WTC11 (cell line): Measurements from ENCODE around the gene RUNX2. TPM values are rescaled to one million over a fixed set of nuclear protein-coding genes. Genes with fewer than 3 reads are reported as not detected.

Source experiments
- ATAC-seq: fragments of 200-7000 bp; cut with Tn5 transposase; 2 replicates; pipeline ENCODE4 v1.10.0; 2021; ENCODE audit warnings: mild to moderate bottlenecking, moderate library complexity
- CTCF ChIA-PET: fragments of 300-600 bp; sonication (Branson Sonifier 250); formaldehyde crosslinking; loops from one replicate; lab custom pipeline; 2021; ENCODE audit warnings: antibody characterized with exemption; lab: Charles Lee
- POLR2A ChIA-PET: fragments of 350-600 bp; sonication (Branson Sonifier 250); formaldehyde crosslinking; loops from one replicate; lab custom pipeline; 2021; ENCODE audit warnings: antibody characterized with exemption; lab: Charles Lee
- DNase-seq: peaks from one replicate; pipeline ENCODE4 v3.0.0; 2021; ENCODE audit warnings: low spot score
- H3K27ac Mint-ChIP-seq: 2 replicates; pipeline ENCODE4 v1.8.0; 2021; ENCODE audit warnings: mixed read lengths
- H3K27me3 Mint-ChIP-seq: 2 replicates; pipeline ENCODE4 v1.8.0; 2021; ENCODE audit warnings: low read depth, mild to moderate bottlenecking, moderate library complexity, mixed read lengths
- H3K36me3 Mint-ChIP-seq: 2 replicates; pipeline ENCODE4 v1.8.0; 2021; ENCODE audit warnings: mixed read lengths
- H3K4me1 Mint-ChIP-seq: 2 replicates; pipeline ENCODE4 v1.8.0; 2022; ENCODE audit warnings: mixed read lengths
- H3K4me3 Mint-ChIP-seq: 2 replicates; pipeline ENCODE4 v1.8.0; 2021; ENCODE audit warnings: mild to moderate bottlenecking, moderate library complexity, mixed read lengths
- H3K9me3 Mint-ChIP-seq: 2 replicates; pipeline ENCODE4 v1.8.0; 2021; ENCODE audit warnings: mixed read lengths
- ARID4B ChIP-seq: sonication (generic); formaldehyde crosslinking; IDR thresholded peaks from 2 replicates; pipeline ENCODE4 v1.8.0; 2023; ENCODE audit warnings: missing genetic modification reagents, mild to moderate bottlenecking, borderline replicate concordance
- ATF1 ChIP-seq: sonication (generic); formaldehyde crosslinking; IDR thresholded peaks from 2 replicates; pipeline ENCODE4 v1.8.1; 2023; ENCODE audit warnings: mild to moderate bottlenecking, moderate library complexity, missing genetic modification reagents
- KAT7 ChIP-seq: sonication (generic); formaldehyde crosslinking; IDR thresholded peaks from 2 replicates; pipeline ENCODE4 v1.8.1; 2023; ENCODE audit warnings: missing genetic modification reagents, mild to moderate bottlenecking, borderline replicate concordance
- MYBL2 ChIP-seq: sonication (generic); formaldehyde crosslinking; IDR thresholded peaks from 2 replicates; pipeline ENCODE4 v1.8.1; 2023; ENCODE audit warnings: mild to moderate bottlenecking, moderate library complexity, missing genetic modification reagents
- NFE2L1 ChIP-seq: sonication (generic); formaldehyde crosslinking; IDR thresholded peaks from 2 replicates; pipeline ENCODE4 v1.8.1; 2023; ENCODE audit warnings: missing genetic modification reagents
- NR1H2 ChIP-seq: sonication (generic); formaldehyde crosslinking; IDR thresholded peaks from 2 replicates; pipeline ENCODE4 v1.9.0; 2021; ENCODE audit warnings: mild to moderate bottlenecking, moderate library complexity, missing genetic modification reagents
- PRRX2 ChIP-seq: fragments of 250-450 bp; sonication (Bioruptor Pico); IDR thresholded peaks from 2 replicates; pipeline ENCODE4 v1.8.0; 2021; ENCODE audit warnings: mild to moderate bottlenecking
- RELA ChIP-seq: sonication (generic); formaldehyde crosslinking; IDR thresholded peaks from 2 replicates; pipeline ENCODE4 v1.8.1; 2022; ENCODE audit warnings: missing genetic modification reagents, mild to moderate bottlenecking, borderline replicate concordance
- RORB ChIP-seq: fragments of 250-450 bp; sonication (Bioruptor Pico); IDR thresholded peaks from 2 replicates; pipeline ENCODE4 v1.9.0; 2021; ENCODE audit warnings: mild to moderate bottlenecking
- SMAD3 ChIP-seq: sonication (generic); formaldehyde crosslinking; IDR thresholded peaks from 2 replicates; pipeline ENCODE4 v1.8.0; 2022; ENCODE audit warnings: missing genetic modification reagents, mild to moderate bottlenecking, borderline replicate concordance
- SMAD4 ChIP-seq: sonication (generic); formaldehyde crosslinking; IDR thresholded peaks from 2 replicates; pipeline ENCODE4 v1.8.0; 2022; ENCODE audit warnings: mild to moderate bottlenecking, missing genetic modification reagents
- TEAD1 ChIP-seq: sonication (generic); formaldehyde crosslinking; IDR thresholded peaks from 2 replicates; pipeline ENCODE4 v1.8.0; 2022; ENCODE audit warnings: mild to moderate bottlenecking, missing genetic modification reagents
- ZNF121 ChIP-seq: sonication (generic); formaldehyde crosslinking; IDR thresholded peaks from 2 replicates; pipeline ENCODE4 v1.8.0; 2023; ENCODE audit warnings: missing genetic modification reagents
- ZNF317 ChIP-seq: sonication (generic); formaldehyde crosslinking; IDR thresholded peaks from 2 replicates; pipeline ENCODE4 v1.8.1; 2023; ENCODE audit warnings: low read depth, mild to moderate bottlenecking, moderate library complexity, missing genetic modification reagents, borderline replicate concordance
- ZNF423 ChIP-seq: fragments of 250-450 bp; sonication (Bioruptor Pico); IDR thresholded peaks from 2 replicates; pipeline ENCODE4 v2.1.2; 2022; ENCODE audit warnings: mild to moderate bottlenecking, moderate library complexity
- ZNF512 ChIP-seq: sonication (generic); formaldehyde crosslinking; IDR thresholded peaks from 2 replicates; pipeline ENCODE4 v1.8.1; 2022; ENCODE audit warnings: missing genetic modification reagents, borderline replicate concordance
- total RNA-seq: library from RNA; stranded (reverse); gene quantifications from 3 replicates; pipeline ENCODE4 v1.2.3, GENCODE V29; 2021
- TF ChIP-seq, protein P1 (sequence below): fragments of 250-450 bp; sonication (Bioruptor Pico); IDR thresholded peaks from 2 replicates; pipeline ENCODE4 v1.8.0; 2021; ENCODE audit warnings: mild to moderate bottlenecking
- TF ChIP-seq, protein P2 (sequence below): fragments of 250-450 bp; sonication (Bioruptor Pico); IDR thresholded peaks from 2 replicates; pipeline ENCODE4 v1.9.0; 2021; ENCODE audit warnings: mild to moderate bottlenecking
- TF ChIP-seq, protein P3 (sequence below): sonication (generic); formaldehyde crosslinking; IDR thresholded peaks from 2 replicates; pipeline ENCODE4 v1.8.1; 2023; ENCODE audit warnings: mild to moderate bottlenecking, missing genetic modification reagents, moderate library complexity

RUNX2 gene
- total RNA-seq, 1 experiment from 2014 or later, result 0.28 TPM

DNA sequence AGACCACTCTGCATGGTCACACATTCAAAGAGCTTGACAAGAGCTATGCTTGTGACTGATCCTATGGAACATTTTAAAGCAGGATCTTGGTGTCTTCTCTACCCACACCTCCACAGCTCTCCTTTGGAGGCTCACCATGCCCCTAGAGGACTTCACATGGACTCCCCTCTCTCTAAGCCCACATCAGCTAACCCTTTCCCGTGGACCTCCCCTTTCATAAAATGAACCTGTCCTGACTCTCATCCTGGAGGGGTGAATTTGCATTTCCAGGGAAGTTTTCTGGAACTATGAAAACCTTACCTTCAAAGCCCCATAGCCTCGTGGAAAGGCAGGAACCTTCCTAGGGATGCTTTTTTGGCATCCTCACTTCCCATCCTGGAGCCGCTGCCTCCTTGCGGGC lies 234.0 kb downstream of the RUNX2 start (continued):
- TF ChIP-seq, protein P1, sequence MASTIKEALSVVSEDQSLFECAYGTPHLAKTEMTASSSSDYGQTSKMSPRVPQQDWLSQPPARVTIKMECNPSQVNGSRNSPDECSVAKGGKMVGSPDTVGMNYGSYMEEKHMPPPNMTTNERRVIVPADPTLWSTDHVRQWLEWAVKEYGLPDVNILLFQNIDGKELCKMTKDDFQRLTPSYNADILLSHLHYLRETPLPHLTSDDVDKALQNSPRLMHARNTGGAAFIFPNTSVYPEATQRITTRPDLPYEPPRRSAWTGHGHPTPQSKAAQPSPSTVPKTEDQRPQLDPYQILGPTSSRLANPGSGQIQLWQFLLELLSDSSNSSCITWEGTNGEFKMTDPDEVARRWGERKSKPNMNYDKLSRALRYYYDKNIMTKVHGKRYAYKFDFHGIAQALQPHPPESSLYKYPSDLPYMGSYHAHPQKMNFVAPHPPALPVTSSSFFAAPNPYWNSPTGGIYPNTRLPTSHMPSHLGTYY (CRISPR knock-in tag), result no peak
- TF ChIP-seq NFE2L1 (no peak), ZNF512 (no peak), RORB (CRISPR knock-in tag) (no peak), ZNF121 (CRISPR knock-in tag) (no peak), PRRX2 (CRISPR knock-in tag) (no peak), MYBL2 (CRISPR knock-in tag) (no peak), ATF1 (CRISPR knock-in tag) (no peak), SMAD4 (CRISPR knock-in tag) (no peak), RELA (CRISPR knock-in tag) (no peak), NR1H2 (CRISPR knock-in tag) (no peak)
- TF ChIP-seq, protein P2, sequence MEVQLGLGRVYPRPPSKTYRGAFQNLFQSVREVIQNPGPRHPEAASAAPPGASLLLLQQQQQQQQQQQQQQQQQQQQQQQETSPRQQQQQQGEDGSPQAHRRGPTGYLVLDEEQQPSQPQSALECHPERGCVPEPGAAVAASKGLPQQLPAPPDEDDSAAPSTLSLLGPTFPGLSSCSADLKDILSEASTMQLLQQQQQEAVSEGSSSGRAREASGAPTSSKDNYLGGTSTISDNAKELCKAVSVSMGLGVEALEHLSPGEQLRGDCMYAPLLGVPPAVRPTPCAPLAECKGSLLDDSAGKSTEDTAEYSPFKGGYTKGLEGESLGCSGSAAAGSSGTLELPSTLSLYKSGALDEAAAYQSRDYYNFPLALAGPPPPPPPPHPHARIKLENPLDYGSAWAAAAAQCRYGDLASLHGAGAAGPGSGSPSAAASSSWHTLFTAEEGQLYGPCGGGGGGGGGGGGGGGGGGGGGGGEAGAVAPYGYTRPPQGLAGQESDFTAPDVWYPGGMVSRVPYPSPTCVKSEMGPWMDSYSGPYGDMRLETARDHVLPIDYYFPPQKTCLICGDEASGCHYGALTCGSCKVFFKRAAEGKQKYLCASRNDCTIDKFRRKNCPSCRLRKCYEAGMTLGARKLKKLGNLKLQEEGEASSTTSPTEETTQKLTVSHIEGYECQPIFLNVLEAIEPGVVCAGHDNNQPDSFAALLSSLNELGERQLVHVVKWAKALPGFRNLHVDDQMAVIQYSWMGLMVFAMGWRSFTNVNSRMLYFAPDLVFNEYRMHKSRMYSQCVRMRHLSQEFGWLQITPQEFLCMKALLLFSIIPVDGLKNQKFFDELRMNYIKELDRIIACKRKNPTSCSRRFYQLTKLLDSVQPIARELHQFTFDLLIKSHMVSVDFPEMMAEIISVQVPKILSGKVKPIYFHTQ (CRISPR knock-in tag), result no peak

- POLR2A ChIA-PET, result interaction anchor here (0.7 kb wide), 1 partner anchor 951 kb away, joined by 3 read pairs; no protein-coding TSS in a partner anchor
- ATAC-seq, result no peak
- H3K27me3 Mint-ChIP-seq, result no peaks in the 10 kb centered on the region; the same call in 1 of the 2 replicates
- CTCF ChIA-PET, result interaction anchor here (1.3 to 1.4 kb wide), 2 partner anchors 151 to 895 kb away, joined by 3 read pairs; no protein-coding TSS in a partner anchor
- H3K27ac Mint-ChIP-seq, result no peak overlapping the region
- H3K4me1 Mint-ChIP-seq, result peaks cover 7% of the 10 kb centered on the region
- H3K36me3 Mint-ChIP-seq, result no peaks in the 10 kb centered on the region
- no peak overlapping the region for H3K4me3 Mint-ChIP-seq
- TF ChIP-seq SMAD3 (CRISPR knock-in tag) (no peak), TEAD1 (CRISPR knock-in tag) (no peak), ARID4B (CRISPR knock-in tag) (no peak), KAT7 (CRISPR knock-in tag) (no peak), ZNF423 (CRISPR knock-in tag) (no peak), ZNF317 (CRISPR knock-in tag) (no peak)
- TF ChIP-seq, protein P3, sequence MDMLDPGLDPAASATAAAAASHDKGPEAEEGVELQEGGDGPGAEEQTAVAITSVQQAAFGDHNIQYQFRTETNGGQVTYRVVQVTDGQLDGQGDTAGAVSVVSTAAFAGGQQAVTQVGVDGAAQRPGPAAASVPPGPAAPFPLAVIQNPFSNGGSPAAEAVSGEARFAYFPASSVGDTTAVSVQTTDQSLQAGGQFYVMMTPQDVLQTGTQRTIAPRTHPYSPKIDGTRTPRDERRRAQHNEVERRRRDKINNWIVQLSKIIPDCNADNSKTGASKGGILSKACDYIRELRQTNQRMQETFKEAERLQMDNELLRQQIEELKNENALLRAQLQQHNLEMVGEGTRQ (CRISPR knock-in tag), result no peak
- TF ChIP-seq, protein P1 (CRISPR knock-in tag), result no peak
- no peaks in the 10 kb centered on the region for H3K9me3 Mint-ChIP-seq
- no peak for DNase-seq
These were observed 234.9 kb downstream of the RUNX2 start for GRCh38 chr6:45563041-45563440.
